ENCODE data around the gene DIAPH2. TPM values are rescaled to one million over a fixed set of nuclear protein-coding genes. Genes with fewer than 3 reads are reported as not detected.

DIAPH2 gene
- total RNA-seq, 1 donor from 2014 or later, result 18.9 TPM

- DNase-seq (ENCODE audit: extremely low spot score, unreplicated experiment), result no peak
- H3K4me1 Mint-ChIP-seq (ENCODE audit: unreplicated experiment), result peaks cover 20% of the 10 kb centered on the region
- no peak for TF ChIP-seq CTCF (conservative IDR thresholded peaks at IDR 0.05)
- H3K27ac Mint-ChIP-seq, result no peak overlapping the region
- no peaks in the 10 kb centered on the region for H3K27me3 Mint-ChIP-seq
- H3K9me3 Mint-ChIP-seq, result peaks cover 15% of the 10 kb centered on the region
- no peak overlapping the region for H3K4me3 Mint-ChIP-seq
- H3K36me3 Mint-ChIP-seq, result peaks cover 4% of the 10 kb centered on the region
Observed at GRCh38 chrX:97522307-97522706, 837.7 kb downstream of the DIAPH2 start.

DNA sequence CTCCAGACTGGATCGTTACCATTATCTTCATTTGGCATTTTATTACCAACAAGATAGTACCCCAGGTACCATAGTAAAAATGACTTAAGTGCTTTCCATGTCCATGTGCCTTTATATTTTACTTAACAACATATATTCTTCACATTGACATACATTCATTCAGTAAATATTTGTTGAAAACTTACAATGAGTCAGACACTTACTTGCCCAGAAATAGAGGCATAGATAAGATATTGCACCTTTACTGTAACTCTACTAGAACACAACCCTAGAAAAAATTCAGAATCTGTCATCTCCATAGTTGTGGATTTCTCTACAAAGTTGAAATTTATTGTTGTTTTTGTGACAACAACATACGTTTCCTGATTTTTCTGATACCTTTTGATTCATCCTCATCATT lies 839.7 kb downstream of the DIAPH2 start:
- no peak overlapping the region for H3K27ac Mint-ChIP-seq
- no peak for TF ChIP-seq CTCF (conservative IDR thresholded peaks at IDR 0.05)
- peaks cover 14% of the 10 kb centered on the region for H3K36me3 Mint-ChIP-seq
- H3K27me3 Mint-ChIP-seq, result no peaks in the 10 kb centered on the region
- DNase-seq (ENCODE audit: extremely low spot score, unreplicated experiment), result no peak
- peaks cover 15% of the 10 kb centered on the region for H3K9me3 Mint-ChIP-seq
- peak overlapping the region; percentile 15 for H3K4me3 Mint-ChIP-seq
- H3K4me1 Mint-ChIP-seq (ENCODE audit: unreplicated experiment), result peaks cover 20% of the 10 kb centered on the region

DNA sequence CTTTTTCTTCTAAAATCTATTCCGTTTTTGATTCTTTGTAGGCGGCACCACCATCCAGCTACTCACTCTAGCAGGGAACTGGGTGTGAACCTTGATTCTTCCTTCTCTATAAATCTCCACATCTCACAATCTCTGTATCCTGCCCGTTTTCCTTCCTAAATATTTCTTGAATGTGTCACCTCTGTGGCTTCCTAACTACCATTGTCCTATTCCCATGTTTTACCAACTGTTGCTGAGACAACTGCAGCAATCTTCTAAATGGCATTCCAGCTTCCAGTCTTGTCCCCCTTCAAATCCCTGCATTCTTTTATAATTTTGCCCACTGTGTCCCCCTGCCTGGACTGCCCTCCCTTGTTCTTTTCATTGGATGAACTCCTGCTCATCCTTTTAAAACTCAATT lies 840.4 kb downstream of the DIAPH2 start:
- TF ChIP-seq CTCF (conservative IDR thresholded peaks at IDR 0.05), result no peak
- Mint-ChIP-seq H3K36me3 (peaks cover 15% of the 10 kb centered on the region), H3K27me3 (no peaks in the 10 kb centered on the region), H3K9me3 (peaks cover 15% of the 10 kb centered on the region), H3K4me3 (peak overlapping the region; percentile 15), H3K27ac (peak overlapping the region; percentile 37), H3K4me1 (ENCODE audit: unreplicated experiment) (peaks cover 20% of the 10 kb centered on the region)
- DNase-seq (ENCODE audit: extremely low spot score, unreplicated experiment), result no peak

- Mint-ChIP-seq H3K36me3 (peaks cover 23% of the 10 kb centered on the region), H3K9me3 (peaks cover 22% of the 10 kb centered on the region)
Observed at GRCh38 chrX:97525981-97526380, 841.3 kb downstream of the DIAPH2 start.

GRCh38 chrX:97527725-97528124 lies 843.1 kb downstream of the DIAPH2 start:
- no peak for TF ChIP-seq CTCF (conservative IDR thresholded peaks at IDR 0.05)
- Mint-ChIP-seq H3K36me3 (peaks cover 25% of the 10 kb centered on the region), H3K27me3 (no peaks in the 10 kb centered on the region), H3K9me3 (peaks cover 22% of the 10 kb centered on the region), H3K4me1 (ENCODE audit: unreplicated experiment) (peaks cover 20% of the 10 kb centered on the region), H3K4me3 (no peak overlapping the region), H3K27ac (no peak overlapping the region)
- DNase-seq (ENCODE audit: extremely low spot score, unreplicated experiment), result no peak

More at GRCh38 chrX:97525981-97526380, 841.3 kb downstream of the DIAPH2 start:
- H3K4me3 Mint-ChIP-seq, result peak overlapping the region; percentile 29
- TF ChIP-seq CTCF (conservative IDR thresholded peaks at IDR 0.05), result no peak
- H3K27me3 Mint-ChIP-seq, result no peaks in the 10 kb centered on the region
- no peak for DNase-seq (ENCODE audit: extremely low spot score, unreplicated experiment)
- peaks cover 20% of the 10 kb centered on the region for H3K4me1 Mint-ChIP-seq (ENCODE audit: unreplicated experiment)
- H3K27ac Mint-ChIP-seq, result peak overlapping the region; percentile 84

Data from type B pancreatic cell (in vitro differentiated cells).